NCI-H1694 treated with DMSO at 0.1 percent for 48 hours (cell line): Measurements from ENCODE around the gene SMIM30.
A peak's percentile ranks its signal among the peaks of the same experiment; 100 is the strongest.

Experiments
- DNase-seq: peaks from one replicate; lab custom pipeline; 2025; lab: John Stamatoyannopoulos, UW

SMIM30 gene

GRCh38 chr7:113100121-113100603, 18.2 kb downstream of the SMIM30 start:
- DNase-seq: no peak

DNA sequence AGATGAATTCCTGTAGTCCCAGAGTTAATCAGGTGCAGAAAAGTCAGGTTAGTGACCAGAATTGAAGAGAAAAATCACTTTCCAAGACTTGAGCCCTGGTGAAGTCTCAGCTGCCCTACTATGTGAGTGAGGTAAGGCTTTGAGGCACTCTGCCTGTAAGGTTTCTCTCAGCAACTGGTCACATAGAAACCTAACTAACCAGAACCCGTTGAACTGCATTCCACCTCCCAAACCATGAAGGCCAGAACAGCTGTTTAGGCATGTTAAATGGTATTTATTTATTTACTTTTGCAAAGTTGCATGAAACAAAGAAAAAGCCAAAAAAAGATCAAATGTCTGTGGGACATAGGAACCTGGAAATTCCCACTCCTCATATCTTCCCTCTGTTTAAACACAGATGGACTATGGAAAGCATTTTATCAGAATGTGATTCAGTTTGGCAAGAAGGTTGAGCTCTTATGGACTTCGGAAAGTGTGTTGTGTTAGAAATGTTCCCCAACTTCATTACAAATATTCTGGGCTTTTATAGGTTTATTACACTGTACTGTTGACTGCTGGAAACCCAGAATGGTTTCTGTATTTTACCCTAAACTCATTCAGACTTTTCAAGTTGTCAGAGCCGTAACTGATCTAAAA, 19.0 kb downstream of the SMIM30 start:
- DNase-seq: no peak

DNA sequence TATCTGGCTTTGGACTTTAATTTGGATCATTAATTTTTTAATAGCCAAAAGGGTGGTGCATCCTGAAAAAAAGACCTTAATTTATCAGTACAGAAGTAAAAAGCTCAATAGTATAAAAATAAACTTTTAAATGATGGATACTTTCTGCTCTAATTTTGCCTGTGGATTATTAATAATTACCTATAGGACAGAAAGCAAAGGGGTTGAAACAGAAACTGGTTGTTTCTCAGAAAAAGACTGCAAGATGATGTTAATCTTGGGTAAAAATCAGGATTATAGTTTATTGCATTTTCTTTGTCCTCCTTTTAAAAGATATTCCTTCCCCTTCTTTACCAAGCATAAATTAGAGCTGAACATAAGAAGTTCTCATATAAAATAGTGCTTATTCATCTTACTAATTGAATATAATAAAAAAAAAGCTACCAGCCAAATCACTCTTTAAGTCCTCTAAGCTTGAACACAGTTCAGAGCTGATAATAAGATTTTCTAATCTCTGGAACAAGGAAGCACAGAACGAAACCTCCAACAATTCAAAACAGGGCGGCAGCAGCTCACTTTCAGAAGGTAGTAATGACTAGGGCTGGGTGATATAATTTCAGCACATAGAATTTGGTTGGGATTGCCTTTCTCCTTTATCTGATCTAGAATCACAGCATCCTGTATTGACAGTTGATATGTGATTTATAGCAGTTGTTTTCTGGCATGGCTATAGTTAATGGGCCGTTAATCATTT, 23.7 kb downstream of the SMIM30 start:
- no peak for DNase-seq

DNA sequence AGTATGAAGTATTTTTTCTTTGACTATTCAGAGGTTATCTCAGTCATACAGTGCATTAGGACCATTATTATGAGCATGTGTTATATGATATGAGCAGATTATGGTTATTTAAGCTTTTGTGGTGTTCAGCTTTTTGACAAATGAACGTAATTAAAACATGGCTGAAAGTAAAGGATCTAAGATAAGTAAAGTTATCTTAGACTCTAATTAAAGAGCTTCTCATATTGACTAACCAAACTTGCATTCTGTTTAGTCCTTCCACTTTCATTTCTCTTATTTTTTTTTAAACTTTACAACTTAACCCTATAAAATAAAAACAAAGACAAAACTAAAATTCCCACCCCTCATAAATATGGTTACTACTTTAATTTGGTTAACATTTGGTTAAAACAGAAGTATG, 24.8 kb downstream of the SMIM30 start:
- DNase-seq: no peak

DNA sequence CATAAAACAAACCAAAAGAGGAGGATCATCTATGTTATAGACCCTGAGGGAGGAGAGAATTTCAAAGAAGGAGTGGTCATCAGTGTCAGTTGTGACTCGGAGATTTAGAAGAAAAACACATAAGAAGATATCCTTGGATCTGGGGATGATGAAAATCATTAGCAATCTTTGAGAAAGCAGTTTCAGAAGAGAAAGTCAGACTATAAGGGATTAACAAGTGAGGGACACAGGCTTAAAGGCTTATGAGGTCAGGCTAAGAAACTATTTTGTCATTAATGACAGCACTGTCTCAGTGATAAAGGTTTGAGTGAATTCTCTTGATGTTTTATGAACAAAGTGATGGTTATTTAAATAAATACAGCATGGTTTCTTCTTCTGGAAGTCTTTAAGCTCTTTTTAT, 25.6 kb downstream of the SMIM30 start:
- no peak for DNase-seq

DNA sequence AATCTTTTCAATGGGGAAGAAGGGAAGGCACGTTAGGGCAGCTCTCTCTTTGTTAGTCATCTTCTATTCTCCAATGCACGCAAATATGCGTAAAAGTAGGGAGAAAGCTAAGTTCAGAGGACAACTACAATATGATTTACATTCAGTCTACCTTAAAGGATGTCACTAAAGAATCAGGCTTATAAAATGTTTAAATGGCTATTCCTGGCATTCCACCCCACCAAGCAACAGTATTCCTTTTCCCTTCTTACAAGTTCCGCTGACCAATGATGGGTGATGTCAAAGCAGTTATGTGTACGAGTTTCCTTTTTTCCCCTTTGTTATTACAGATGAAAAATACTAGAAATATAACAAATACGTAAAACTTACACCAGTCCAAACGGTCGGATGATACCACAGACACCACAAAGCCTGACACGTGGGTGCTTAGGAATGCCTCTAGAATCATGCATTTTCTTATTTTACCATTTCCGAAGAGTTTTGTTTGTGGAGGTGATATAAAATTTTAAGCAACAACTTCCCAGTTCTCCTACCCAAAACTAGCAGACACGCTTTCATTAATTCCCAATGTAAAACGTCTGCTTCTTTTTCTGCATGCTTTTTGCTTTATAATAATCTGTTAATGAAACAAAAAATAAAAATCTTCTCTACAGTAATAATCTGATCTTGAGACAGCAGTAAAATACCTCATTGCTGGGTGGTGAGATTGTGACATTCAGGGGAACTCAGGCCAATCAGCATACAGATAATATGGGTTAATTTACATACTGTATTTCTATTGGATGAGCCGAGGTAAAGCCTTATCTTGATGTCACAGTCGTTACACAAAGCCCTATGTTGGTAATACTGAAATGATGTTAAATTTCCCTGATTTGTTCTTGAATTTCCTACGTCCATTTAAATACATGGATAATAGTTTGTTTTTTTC, 31.0 kb downstream of the SMIM30 start:
- DNase-seq: peak; percentile 17

DNA sequence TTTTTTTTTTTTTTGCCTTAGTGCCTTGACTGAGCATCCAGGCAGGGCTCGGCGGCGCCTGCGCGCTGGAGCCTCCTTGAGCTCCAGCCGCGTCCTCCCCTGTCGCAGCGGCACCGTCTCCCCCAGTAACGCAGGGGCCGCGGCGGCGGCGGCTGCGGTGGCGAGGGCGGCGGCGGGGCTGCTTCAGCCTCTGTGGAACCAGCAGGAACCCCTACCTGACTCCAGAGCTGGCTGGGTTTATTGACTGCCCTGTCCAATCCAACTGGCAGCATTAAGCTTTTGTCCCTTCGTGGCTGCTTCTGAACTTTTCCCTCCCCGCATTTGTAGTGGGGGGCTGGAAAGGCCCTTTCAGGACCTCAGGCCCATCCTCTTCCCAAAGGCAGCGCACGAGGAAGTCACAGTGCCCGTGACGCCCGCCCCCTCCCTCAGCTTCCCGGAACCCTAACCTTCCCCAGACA, 31.9 kb downstream of the SMIM30 start, which contains the start of gene GPR85:
Gene GPR85 (minus strand): TSS at position 397 of the 458 bp plus-strand sequence. CDS start 2,106 bp downstream, outside the sequence.
- DNase-seq: peak; percentile 47

DNA sequence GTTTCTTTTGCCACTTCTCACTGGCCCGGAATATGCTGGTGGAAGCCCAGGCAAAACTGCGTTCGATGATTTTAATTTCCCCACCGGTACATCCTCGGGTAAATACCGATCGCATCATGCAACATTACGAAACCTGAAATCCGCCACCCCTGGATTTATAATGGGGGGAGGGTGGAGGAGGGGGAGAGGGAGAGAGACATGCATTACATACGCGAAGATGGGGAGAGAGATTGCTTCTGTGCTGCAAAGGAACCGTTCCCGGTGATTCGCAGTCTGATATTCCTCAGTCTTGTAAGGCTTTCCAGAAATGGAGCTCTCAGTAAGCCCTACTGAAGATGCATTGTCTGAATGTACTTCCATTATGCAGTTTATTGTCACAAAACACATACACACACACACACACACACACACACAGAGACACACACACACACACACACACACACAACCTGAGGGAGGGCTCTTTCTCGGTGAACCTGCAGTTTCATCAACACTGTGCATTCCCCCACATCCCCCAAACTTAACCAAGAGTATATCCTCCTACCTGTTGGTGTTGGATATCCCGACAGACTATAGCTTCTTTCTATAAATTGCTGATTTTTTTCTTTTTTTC, 32.5 kb downstream of the SMIM30 start:
- DNase-seq: peak; percentile 43

DNA sequence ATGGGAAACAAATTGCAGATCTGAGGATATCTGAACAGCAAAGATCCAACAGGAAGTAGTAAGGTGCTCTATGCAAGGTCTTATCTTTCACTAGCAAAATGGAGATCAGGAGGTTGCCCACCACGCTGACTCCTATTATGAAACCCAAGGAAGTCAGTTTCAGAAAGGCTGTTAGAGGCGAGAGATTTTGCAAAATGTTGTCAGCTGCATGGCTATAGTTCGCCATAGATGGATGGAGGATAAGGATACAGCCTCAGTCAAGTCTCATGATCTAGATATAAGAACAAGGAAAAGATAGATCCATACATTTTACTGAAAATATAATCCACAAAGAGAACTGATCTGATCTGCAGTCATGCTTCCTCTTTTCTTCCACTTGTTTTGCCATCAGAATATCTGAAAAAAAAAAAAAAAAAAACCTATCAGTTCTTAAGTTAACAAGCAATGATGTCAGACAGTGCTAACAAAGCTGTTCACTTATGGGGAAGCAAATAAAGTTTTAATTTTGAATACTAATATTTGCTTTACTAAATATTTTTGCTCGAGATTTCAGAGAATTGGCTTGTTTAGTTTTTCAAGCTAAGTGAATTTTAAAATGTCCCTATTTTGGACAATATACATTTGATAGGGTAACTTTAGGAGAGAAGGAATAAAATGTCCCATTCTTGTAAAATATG, 33.7 kb downstream of the SMIM30 start:
- no peak for DNase-seq

GRCh38 chr7:113083816-113084495, 34.4 kb downstream of the SMIM30 start:
- no peak for DNase-seq

- no peak for DNase-seq
These were observed 35.1 kb downstream of the SMIM30 start for GRCh38 chr7:113083132-113083815.

DNA sequence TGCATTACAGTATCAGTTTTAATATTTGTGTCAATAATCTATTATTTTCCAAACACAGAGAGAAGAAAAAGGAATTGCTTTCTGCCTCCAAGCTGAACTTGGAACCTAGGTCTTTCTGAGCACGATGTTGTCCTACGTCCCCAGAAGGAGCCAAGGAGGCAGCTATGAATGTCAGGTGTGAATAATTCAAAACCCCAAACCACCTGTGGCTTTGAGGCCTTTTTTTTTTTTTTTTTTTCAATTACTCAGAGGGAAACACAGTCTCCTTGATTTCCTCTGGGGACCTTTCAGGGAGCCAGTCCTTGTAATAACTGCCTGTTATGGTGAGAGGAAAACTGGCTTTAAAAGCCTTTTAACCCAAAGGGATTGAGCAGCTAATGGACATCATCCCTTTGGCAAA, 40.0 kb downstream of the SMIM30 start:
- no peak for DNase-seq

DNA sequence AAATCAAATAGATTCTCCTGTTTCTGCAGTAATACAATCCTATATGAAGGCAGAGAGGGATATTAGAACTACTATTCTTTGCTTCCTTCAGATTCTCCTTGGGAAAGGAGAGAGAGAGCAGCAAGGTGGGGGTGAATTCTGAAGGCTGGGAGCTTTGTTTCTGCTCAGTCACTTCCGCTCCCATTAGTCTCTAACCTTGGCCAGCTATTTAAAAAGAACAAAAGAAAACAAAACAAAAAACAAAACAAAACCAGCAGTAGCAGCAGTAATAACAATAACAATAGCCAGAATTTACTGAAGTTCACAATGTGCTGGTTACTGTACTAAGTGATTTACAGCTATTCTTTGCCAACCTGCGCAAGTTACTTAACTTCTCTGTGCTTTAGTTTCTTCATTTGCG, 41.7 kb downstream of the SMIM30 start:
- no peak for DNase-seq

DNA sequence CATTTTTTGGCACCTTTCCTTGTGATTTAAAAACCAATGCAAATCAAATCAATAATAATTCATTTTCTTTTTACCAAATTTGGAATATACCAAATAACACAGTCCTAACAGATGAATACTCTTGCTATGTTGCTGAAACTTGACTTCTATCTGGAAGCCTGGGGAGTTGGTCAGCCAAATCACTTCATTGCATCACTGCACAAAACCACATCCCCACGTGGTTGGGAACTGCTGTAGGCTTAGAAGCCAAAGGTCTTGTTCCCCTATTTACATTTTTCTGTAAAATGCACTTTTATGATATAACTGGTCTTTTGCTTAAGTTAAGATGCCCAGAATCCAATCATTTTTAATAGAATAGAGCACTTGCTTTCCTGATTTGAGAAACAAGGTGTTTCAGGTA, 46.9 kb downstream of the SMIM30 start:
- DNase-seq: no peak
